ENCODE results near the gene FAIM.
"Not testable (repeated sequence)": the region's sequence is repeated elsewhere in the genome, so short reads cannot be mapped to it uniquely, and the experiment has no call there.

FAIM gene

DNA sequence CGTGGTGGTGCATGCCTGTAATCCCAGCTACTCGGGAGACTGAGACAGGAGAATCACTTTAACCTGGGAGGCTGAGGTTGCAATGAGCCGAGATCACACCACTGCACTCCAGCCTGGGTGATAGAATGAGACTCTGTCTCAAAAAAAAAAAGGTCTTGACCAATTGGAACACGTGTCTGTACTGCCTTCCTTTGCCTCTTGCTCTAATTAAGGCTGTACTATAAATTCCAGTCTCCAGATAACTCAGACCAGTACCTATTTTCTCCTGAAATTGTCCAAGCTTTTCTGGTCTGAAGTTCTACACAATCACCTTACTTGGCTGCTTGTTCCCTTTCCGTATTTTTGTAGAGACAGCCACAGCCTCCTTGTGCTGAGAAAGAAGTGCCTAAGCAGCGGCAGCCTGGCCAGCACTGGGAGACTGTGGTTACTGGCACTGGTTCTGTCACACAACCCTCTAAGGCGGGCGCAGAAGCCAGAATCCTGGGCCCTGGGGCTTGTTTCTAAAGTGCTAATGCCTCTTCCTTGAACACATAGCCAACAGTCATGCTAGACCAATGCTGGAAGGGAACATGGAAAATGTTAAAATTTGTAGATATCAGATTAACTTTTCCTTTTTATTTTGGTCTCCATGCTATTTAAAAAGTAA, 8.3 kb upstream of the FAIM start:
- no peak for DNase-seq (ENCODE audit: low read depth in 3 of 3, low spot score in 1 of 3)

DNA sequence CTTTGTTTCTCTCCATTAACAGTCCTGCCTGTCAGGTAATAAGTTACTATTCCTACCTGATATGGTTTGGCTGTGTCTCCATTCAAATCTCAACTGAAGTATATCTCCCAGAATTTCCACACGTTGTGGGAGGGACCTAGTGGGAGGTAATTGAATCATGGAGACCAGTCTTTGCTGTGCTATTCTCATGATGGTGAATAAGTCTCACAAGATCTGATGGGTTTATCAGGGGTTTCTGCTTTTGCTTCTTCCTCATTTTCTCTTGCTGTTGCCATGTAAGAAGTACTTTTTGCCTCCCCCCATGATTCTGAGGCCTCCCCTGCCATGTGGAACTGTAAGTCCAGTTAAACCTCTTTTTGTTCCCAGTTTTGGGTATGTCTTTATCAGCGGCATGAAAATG, 6.9 kb upstream of the FAIM start:
- not testable (repeated sequence) for DNase-seq (ENCODE audit: low read depth in 3 of 3, low spot score in 1 of 3)

DNA sequence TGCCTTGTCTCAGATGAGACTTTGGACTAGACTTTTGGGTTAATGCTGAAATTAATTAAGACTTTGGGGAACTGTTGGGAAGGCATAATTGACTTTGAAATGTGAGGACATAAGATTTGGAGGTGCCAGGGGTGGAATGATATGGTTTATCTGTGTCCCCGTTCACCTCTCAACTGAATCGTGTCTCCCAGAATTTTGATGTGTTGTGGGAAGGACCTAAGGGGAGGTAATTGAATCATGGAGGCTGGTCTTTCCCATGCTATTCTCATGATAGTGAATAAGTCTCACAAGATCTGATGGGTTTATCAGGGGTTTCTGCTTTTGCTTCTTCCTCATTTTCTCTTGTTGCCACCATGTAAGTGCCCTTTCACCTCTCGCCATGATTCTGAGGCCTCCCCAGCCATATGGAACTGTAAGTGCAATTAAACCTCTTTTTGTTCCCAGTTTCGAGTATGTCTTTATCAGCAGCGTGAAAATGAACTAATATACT, 4.4 kb upstream of the FAIM start:
- not testable (repeated sequence) for DNase-seq (ENCODE audit: low read depth in 3 of 3, low spot score in 1 of 3)

DNA sequence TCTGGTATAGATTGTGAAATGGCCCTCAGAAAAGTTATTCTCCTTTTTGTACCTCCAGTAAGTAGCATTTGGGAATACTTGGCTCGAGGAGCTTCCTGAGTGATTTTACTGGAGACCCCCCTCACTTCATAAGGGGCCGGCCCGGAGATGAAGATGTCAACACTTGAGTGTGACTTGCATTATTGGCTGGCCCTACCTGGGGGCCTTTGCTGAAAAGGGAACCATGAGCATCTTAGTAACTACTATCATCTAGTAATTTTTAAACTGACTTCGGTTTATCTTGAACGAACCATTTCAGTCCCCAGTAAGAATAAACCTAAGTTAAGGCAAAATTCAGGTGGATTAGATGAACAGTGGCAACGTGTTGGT, 1.3 kb downstream of the FAIM start:
- DNase-seq (ENCODE audit: low read depth in 3 of 3, low spot score in 1 of 3), result no peak

DNA sequence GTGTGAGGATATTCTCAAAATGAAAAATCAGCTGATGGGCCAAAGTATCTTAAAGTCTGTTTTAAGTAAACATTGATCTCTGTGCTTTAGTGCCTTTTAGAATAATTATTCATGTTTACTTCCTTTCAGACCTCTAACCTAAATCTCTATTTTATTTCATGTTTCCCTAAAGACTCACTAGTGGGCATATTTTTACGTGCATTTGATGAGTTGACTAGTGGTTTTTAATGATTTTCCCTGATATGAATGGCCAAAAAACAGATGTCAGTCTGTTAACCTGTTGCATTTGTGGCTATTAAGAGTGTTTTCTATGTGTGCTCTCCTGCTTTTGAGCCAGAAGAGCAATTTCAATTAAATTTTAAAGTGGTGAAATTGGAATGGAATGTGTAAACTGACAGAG, 6.9 kb downstream of the FAIM start:
- no peak for DNase-seq (ENCODE audit: low read depth in 3 of 3, low spot score in 1 of 3)

DNA sequence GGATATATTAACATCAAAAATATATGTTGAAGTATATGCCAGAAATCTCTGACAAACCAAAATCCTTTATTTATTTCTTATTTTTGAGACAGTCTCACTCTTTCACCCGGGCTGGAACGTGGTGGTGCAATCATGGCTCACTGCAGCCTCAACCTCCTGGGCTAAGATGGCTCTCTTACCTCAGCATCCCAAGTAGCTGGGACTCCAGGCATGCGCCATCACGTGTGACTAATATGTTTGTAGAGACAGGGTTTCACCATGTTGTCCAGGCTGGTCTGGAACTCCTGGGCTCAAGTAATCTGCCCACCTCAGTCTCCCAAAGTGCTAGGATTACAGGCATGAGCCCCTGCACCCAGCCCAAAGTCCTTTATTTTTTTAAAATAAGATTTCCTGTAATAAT, 11.9 kb downstream of the FAIM start:
- DNase-seq (ENCODE audit: low read depth in 3 of 3, low spot score in 1 of 3), result no peak

DNA sequence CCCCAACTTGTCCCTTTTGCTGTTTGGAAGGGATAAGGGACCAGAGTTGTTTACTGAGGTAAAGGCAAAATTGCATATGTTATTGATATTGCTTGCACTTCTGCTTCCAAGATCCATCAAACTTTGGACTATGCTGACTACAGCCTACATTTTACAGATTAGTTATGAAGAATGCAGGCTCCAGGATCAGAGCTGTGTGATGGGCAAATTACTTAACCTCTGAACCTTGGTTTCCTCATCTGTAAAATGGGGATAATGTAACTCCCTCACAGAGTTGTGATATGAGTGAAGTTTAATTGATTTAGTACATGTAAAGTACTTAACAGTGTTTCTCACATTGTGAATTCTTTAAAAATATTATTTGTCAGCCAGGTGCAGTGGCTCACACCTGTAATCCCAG, 15.9 kb downstream of the FAIM start:
- no peak for DNase-seq (ENCODE audit: low read depth in 3 of 3, low spot score in 1 of 3)

DNA sequence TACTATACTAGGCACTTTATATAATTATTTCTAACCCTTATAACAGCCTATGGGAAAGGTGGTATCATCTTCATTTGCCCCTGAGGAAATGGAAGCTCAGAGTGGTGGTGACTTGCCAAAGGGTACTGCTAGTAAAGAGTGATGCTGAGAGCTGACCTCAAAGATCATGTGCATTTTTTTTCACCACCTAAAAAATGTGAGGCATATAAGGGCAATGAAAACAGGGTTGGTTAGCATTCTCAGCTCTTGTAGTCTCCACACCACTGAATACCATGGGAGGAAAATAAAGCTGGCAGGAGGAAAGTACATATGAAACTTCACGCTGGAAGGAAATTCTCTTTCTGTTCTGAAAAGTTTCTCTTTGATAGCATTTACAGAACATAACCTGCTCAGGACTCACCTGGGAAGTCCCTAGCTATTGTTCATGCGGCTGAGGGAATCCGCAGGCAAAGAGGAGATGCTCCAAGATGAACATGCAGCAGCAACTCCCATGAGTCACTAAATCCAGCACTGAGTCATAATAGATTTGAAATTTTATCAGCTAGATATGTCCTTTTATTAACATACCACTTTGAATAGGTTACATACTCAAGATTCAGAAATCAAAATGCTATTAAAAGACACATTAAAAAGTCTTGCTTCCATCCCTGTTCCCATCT, 17.3 kb downstream of the FAIM start:
- no peak for DNase-seq (ENCODE audit: low read depth in 3 of 3, low spot score in 1 of 3)

DNA sequence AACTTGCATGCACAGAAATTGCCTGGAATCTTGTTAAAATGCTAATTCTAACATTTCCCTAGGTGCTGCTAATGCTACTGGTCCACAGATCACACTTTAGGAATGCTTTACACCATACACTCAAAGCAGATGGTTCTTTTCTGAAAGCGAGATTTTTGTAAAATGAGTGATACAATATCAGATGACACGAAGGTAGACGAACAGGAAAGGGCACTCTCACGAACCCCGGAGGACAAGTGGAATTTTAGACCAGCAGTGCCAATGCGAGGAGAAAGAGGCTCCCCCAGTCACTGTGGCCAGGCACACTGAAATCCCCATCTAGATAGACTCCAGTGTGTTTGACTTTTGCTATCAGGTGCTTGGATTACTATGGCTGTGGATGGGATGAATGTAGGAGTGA, 21.0 kb downstream of the FAIM start:
- DNase-seq (ENCODE audit: low read depth in 3 of 3, low spot score in 1 of 3), result no peak

DNA sequence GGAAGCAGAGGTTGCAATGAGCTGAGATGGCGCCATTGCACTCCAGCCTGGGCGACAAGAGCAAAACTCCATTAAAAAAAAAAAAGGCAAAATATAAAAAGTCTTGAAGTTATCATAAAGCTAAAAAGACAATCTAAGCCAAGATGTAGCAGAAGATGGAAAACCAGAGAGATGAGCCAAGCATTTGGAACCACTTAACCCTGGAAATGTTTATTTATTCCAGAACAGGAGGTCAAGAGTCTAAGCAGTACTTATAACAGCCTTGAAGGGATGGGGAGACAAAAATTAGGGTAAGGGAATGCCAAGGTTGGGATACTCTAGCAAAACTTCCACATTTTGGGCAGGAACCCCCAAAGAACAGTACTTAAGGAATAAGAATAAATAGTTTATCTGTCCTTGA, 30.1 kb downstream of the FAIM start:
- no peak for DNase-seq (ENCODE audit: low read depth in 3 of 3, low spot score in 1 of 3)

DNA sequence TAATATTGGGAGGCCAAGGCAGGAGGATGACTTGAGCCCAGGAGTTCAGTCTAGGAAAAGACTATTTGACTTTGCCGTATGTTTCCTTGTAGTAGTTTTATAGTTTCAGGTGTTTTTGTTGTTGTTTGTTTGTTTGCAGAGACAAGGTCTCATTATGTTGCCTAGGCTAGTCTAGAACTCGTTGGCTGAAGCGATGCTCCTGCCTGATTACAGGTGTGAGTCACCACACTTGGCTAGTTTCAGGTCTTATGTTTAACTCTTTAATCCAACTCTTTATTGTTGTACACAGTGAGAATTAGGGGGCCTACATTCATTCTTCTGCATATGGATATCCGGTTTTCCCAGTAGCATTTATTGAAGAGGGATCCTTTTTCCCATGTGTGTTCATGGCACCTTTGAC, 32.0 kb downstream of the FAIM start:
- no peak for DNase-seq (ENCODE audit: low read depth in 3 of 3, low spot score in 1 of 3)

DNA sequence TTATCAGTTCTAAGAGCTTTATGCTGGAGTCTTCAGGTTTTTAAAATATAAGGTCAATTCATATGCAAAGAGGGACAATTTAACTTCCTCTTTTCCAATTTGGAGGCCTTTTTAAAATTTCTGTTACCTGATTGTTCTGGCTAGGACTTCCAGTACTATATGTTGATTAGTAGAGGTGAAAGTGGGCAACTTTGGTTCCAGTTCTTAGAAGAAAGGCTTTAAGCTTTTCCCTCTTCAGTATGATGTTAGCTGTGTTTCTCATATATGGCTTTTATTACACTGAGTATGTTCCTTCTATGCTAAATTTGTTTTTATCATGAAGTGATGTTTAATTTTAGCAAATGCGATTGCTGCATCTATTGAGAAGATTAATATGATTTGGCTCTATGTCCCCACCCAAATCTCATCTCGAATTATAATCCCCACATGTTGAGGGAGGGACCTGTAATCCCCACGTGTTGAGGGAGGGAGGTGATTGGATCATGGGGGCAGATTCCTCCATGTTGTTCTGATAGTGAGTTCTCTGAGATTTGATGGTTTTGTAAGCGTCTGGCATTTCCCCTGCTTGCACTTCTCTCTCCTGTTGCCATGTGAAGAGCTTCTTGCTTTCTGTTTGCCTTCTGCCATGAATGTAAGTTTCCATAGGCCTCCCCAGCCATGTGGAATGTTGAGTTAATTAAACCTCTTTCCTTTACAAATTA, 33.8 kb downstream of the FAIM start:
- no peak for DNase-seq (ENCODE audit: low read depth in 3 of 3, low spot score in 1 of 3)

DNA sequence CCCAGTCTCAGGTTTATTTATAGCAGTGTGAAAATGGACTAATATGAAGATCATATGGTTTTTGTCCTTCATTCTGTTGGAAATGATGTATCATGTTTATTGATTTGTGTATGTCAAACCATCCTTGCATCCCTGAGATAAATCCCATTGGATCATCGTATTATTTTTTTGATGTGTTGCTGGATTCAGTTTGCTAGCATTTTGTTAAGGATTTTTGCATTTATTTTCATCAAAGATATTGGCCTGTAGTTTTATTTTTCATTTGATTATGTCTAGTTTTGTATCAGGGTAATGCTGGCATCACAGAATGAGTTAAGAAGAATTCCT, 34.3 kb downstream of the FAIM start:
- no peak for DNase-seq (ENCODE audit: low read depth in 3 of 3, low spot score in 1 of 3)

DNA sequence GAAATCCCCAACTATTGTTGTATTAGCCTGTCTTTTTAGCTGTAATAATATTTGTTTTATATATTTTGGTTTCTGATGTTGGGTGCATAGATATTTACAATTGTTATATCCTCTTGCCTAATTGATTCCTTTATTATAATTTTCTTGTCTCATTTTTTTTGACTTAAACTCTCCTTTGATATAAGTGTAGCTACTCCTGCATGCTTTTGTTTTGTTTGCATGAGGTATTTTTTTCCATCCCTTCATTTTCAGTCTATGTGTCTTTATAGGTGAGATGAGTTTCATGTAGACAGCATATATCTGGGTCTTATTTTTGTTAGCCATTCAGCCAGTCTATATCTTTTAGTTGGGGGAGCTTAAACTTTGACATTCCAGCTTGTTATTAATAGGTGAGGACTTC, 37.4 kb downstream of the FAIM start:
- DNase-seq (ENCODE audit: low read depth in 3 of 3, low spot score in 1 of 3), result no peak

DNA sequence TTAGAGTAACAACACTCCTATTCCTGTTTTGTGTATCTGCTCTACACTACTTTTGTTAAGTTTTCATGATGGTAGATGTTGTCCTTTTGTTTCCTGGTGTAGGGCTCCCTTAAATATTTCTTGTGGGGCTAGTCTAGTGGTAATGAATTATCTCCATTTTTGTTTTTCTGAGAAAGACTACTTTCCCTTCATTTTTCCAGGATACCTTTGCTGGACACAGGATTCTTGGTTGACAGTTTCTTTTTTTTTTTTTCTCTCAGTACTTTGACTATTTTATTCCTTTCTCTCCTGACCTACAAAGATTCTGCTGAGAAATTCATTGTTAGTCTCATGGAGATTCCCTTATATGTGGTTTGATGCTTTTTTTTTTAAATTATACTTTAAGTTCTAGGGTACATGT, 37.9 kb downstream of the FAIM start:
- DNase-seq (ENCODE audit: low read depth in 3 of 3, low spot score in 1 of 3), result no peak

DNA sequence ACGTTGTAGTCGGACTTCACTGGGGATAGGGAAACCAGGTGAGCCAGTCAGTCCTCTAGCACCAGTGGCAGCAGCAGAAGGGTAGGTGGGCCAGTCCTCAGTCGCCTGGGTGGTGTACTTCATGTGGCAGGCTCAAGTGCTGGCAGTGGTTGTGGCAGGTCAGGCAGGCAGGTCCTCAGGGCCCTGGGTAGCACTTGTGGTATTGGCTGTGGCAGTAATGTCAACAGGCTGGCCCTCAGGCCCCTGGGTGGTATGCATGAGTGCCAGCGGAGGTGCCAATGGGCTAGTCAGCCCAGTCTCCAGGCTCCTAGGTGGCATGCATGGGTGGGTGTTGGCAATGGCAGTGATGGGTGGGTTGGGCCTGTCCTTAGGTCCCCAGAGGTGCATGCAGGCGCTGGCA, 40.6 kb downstream of the FAIM start:
- DNase-seq (ENCODE audit: low read depth in 3 of 3, low spot score in 1 of 3), result no peak

DNA sequence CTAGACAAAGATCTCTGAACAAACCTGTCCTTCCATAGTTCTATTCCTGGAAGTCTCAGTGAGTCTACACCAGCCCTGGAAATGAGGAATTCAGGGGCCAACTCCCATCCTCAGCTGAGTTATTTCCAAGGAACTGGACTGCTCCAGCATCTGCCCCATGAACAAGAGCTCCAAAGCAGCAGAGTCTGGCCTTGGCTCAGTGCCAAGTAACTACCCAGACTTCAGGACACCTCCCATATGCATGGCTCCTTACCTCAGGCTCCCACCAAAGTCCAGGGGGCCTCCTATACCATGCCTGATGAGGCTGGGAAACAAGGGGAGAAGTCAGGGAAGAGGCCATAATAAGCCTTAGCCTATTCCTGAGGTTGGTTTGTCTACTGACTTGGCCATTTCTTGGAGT, 45.0 kb downstream of the FAIM start:
- DNase-seq (ENCODE audit: low read depth in 3 of 3, low spot score in 1 of 3), result no peak

DNA sequence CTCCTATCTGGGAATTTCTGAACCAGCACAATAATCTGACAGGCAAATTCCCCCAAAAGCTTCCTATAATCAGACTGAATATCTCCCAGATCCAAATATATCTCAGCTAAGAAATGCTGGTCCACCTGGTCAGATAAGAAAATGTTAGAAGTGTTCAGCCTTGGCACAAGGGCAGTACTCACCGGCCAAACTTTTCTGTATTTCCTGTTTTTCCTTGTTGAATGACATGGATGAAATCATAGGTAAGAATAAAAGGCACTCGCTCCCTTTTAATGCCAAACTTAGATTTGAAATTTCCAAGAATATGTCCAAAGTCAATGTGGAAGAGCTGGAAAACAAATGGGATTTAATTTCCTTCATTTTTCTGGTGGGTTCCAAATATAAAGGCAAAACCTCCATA, 48.9 kb downstream of the FAIM start:
- no peak for DNase-seq (ENCODE audit: low read depth in 3 of 3, low spot score in 1 of 3)

DNA sequence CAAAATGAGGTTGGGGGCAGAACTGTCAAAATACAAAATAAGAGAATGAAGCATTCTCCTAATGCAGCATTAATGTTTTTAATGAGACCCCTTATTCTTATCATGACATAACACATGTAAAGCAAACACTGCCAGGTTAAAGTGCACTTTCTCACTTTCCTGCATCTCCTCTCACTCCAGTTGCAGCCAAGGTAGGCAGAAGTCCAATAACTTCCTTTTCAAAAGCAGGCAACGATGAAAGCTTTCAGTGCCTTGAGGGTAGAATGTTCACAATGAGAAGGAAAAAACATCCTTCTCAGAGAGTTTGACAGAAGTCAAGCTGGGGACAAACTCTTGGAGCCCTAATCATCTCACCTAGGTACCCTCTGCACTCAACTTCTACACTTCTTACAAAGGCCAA, 59.5 kb downstream of the FAIM start:
- DNase-seq (ENCODE audit: low read depth in 3 of 3, low spot score in 1 of 3), result no peak

DNA sequence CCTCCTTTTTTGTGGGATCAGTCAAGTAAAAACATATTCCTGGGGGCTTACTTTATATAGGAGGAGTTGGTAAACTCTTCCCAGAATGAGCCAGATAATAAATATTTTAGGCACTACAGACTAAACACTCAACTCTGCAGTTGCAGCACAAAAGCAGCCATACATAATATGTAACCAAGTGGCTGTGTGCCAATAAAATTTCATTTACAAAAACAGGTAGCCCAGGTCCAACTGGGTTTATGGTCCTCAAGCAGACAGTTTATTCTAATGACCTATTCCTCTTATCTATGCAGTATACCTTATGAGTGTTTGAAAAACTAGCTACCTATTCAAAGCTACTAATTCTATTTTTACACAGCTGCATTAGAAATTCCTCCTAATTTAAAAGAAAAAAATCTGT, 61.8 kb downstream of the FAIM start:
- DNase-seq (ENCODE audit: low read depth in 3 of 3, low spot score in 1 of 3), result no peak

DNA sequence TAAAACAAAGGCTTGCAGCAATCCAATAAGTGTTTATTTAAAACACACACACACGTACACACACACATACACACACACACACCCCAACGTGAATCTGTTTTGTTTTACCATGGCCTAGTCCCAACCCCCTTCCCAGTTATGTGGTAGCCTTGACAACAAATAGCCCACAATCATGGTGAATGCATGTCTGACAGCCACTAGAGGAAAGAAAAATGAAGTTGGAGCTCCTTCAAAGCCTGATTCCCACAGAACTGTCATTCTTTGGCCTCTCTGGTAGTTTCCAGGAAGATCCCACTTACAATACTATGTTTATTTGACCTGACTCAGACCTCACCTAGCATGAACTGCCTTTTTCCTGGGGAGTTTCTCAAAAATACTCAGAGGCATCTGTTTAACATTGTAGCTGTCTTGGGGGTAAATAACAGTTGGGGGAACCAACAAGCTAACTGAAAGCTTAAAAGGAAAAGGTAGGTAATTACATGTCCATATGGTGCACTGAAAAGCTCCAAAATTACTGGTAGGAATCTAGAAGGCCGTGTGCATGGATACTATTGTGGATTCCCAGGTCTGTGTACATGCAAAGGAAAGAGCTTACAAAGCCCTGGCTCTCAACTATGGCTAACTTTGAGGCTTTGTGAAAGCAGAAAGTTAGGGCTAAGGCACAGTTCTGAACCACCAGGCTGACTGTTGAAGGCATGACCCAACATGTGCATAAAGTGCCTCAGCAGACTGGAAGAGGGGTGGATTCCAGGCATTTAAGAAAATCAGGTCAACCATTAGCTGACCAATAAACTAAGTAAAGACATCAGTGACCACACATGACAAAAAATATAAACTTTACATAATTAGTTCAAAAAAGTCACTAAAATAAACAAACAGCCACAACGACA, 65.3 kb downstream of the FAIM start:
- DNase-seq (ENCODE audit: low read depth in 3 of 3, low spot score in 1 of 3), result no peak

DNA sequence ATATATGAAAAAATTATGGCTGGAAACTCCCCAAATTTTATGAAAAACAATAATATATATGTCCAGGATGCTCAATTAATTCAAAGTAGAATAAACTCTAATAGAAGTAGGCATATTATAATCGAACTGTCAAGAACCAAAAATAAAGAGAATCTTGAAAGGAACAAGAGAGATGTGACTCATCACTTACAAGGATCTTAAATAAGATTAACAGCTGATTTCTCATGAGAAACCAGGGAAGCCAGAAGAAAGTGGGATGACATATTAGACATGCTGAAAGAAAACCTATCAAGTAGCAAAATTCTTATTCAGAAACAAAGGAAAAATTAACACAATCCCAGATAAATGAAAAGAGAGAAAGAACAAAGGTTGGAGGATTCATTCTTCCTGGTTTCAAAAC, 66.8 kb downstream of the FAIM start:
- no peak for DNase-seq (ENCODE audit: low read depth in 3 of 3, low spot score in 1 of 3)
